Chondrocyte (in vitro differentiated cells): ENCODE data around the gene GDF11. TPM values are rescaled to one million over a fixed set of nuclear protein-coding genes. Genes with fewer than 3 reads are reported as not detected.

Experiments
- DNase-seq: peaks from one replicate; pipeline ENCODE4 v3.0.0; 2021; ENCODE audit warnings: mixed read lengths, low spot score
- H3K27ac Mint-ChIP-seq: one replicate; pipeline ENCODE4 v1.8.0; 2021; ENCODE audit warnings: mild to moderate bottlenecking, moderate library complexity, mixed read lengths; ENCODE audit not compliant: unreplicated experiment
- H3K27me3 Mint-ChIP-seq: 2 replicates; pipeline ENCODE4 v1.8.0; 2021; ENCODE audit warnings: low read depth, mixed read lengths
- H3K36me3 Mint-ChIP-seq: 2 replicates; pipeline ENCODE4 v1.8.0; 2021; ENCODE audit warnings: low read depth, mixed read lengths
- H3K4me1 Mint-ChIP-seq: 2 replicates; pipeline ENCODE4 v1.8.0; 2021; ENCODE audit warnings: low read depth, mild to moderate bottlenecking, mixed read lengths
- H3K4me3 Mint-ChIP-seq: one replicate; pipeline ENCODE4 v1.8.0; 2021; ENCODE audit warnings: mild to moderate bottlenecking, moderate library complexity, mixed read lengths; ENCODE audit not compliant: unreplicated experiment
- H3K9me3 Mint-ChIP-seq: 2 replicates; pipeline ENCODE4 v1.8.0; 2021; ENCODE audit warnings: low read depth, mixed read lengths
- CTCF ChIP-seq: fragments of 200-600 bp; sonication (generic); IDR thresholded peaks from 2 replicates; pipeline ENCODE4 v1.5.0; 2021; ENCODE audit warnings: antibody characterized with exemption, mild to moderate bottlenecking, moderate library complexity
- total RNA-seq: library from RNA; stranded (reverse); gene quantifications from 3 replicates; pipeline ENCODE4 v1.2.1, GENCODE V29; 2021

Gene GDF11
- total RNA-seq, 1 donor from 2014 or later, result 18.3 TPM

- TF ChIP-seq CTCF, result peak; percentile 81
- Mint-ChIP-seq H3K27me3 (no peaks in the 10 kb centered on the region), H3K36me3 (peaks cover 19% of the 10 kb centered on the region), H3K4me1 (peaks cover 71% of the 10 kb centered on the region), H3K4me3 (no peak overlapping the region), H3K27ac (peak overlapping the region; percentile 85), H3K9me3 (no peaks in the 10 kb centered on the region)
- DNase-seq, result no peak
These were observed 22.0 kb upstream of the GDF11 start for GRCh38 chr12:55720894-55721444.

- Mint-ChIP-seq H3K4me1 (peaks cover 75% of the 10 kb centered on the region), H3K27ac (peak overlapping the region; percentile 85), H3K36me3 (peaks cover 24% of the 10 kb centered on the region), H3K27me3 (no peaks in the 10 kb centered on the region), H3K9me3 (no peaks in the 10 kb centered on the region), H3K4me3 (no peak overlapping the region)
- no peak for TF ChIP-seq CTCF
- DNase-seq, result no peak
These were observed 21.2 kb upstream of the GDF11 start for GRCh38 chr12:55721601-55722213.

- Mint-ChIP-seq H3K4me1 (peaks cover 73% of the 10 kb centered on the region), H3K9me3 (no peaks in the 10 kb centered on the region), H3K27me3 (no peaks in the 10 kb centered on the region), H3K27ac (no peak overlapping the region), H3K36me3 (peaks cover 27% of the 10 kb centered on the region), H3K4me3 (no peak overlapping the region)
- no peak for DNase-seq
- no peak for TF ChIP-seq CTCF
These were observed 20.0 kb upstream of the GDF11 start for GRCh38 chr12:55722948-55723347.

GRCh38 chr12:55723516-55724225 lies 19.3 kb upstream of the GDF11 start:
- no peaks in the 10 kb centered on the region for H3K27me3 Mint-ChIP-seq
- peaks cover 27% of the 10 kb centered on the region for H3K36me3 Mint-ChIP-seq
- TF ChIP-seq CTCF, result no peak
- no peaks in the 10 kb centered on the region for H3K9me3 Mint-ChIP-seq
- no peak for DNase-seq
- no peak overlapping the region for H3K4me3 Mint-ChIP-seq
- peak overlapping the region; percentile 41 for H3K27ac Mint-ChIP-seq
- peaks cover 66% of the 10 kb centered on the region for H3K4me1 Mint-ChIP-seq

- H3K36me3 Mint-ChIP-seq, result peaks cover 27% of the 10 kb centered on the region
- no peak overlapping the region for H3K4me3 Mint-ChIP-seq
- H3K27me3 Mint-ChIP-seq, result no peaks in the 10 kb centered on the region
- DNase-seq, result no peak
- TF ChIP-seq CTCF, result peak; percentile 72
- no peaks in the 10 kb centered on the region for H3K9me3 Mint-ChIP-seq
- H3K27ac Mint-ChIP-seq, result peak overlapping the region; percentile 24
- peaks cover 61% of the 10 kb centered on the region for H3K4me1 Mint-ChIP-seq
These were observed 18.5 kb upstream of the GDF11 start for GRCh38 chr12:55724226-55724939.
